Stimulated activated CD4-positive, alpha-beta T cell treated with anti-CD3 and anti-CD28 coated beads, Interleukin-15, amount 100 ng/mL, for 1 hour (primary cell): ENCODE measurements around the gene ATP10A.
A peak's percentile ranks its signal among the peaks of the same experiment; 100 is the strongest.

Experiments used
- DNase-seq, 2 donors: peaks; one replicate each; pipeline ENCODE4 v3.0.0-alpha.2; 2020; ENCODE audit warnings: low read depth in 1 of 2, low spot score in 1 of 2

ATP10A gene

DNA sequence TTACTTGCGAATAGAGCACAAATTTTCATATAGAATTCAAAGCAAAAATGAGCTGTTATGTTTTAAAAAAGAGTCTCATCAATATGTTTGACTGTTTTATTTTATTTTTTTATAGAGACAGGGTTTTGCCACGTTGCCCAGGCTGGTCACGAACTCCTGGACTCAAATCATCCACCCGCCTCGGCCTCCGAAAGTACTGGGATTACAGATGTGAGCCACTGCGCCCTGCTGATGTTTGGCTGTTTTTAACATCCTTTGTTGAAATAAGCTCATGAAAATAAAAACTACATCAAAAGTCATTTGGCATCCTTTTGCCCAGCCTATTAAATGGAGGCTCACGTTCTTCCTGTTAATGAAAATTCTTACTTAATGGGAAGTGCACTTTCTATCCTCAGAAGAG, 154.7 kb downstream of the ATP10A start:
- no peak for DNase-seq

DNA sequence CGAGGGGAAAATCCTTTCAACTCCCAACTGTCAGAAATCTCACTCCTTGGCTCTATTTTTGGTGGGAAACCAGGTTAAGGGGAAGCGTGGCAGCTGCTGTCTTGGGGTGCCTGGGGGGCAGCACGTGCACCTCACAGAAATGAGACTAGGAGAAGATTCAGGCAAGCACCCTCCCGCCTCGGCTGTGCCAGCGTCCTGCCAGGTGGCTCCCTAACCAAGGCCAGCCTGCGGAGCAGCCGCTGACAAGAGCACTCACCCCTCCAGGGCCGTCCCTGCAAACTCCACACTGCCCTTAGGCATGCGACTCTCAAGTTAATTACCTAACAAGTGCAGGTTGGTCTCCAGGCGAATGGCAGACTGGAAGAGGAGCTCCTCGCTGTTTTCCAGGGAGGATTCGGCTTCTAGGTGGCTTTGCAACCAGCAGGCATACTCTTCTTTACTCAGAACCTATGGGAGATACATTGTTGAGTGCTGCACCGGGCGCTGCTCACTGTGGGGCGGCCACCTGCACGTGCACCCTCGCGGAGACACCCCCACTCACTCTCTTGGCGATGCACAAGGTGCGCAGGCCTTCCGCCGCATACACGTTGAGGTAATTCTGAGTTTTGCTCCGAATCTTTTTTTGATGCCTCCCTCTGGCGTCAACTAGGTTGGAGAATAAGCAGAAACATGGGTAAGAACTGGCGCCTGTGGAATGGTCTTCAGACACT, 155.3 kb downstream of the ATP10A start:
- DNase-seq = no peak

DNA sequence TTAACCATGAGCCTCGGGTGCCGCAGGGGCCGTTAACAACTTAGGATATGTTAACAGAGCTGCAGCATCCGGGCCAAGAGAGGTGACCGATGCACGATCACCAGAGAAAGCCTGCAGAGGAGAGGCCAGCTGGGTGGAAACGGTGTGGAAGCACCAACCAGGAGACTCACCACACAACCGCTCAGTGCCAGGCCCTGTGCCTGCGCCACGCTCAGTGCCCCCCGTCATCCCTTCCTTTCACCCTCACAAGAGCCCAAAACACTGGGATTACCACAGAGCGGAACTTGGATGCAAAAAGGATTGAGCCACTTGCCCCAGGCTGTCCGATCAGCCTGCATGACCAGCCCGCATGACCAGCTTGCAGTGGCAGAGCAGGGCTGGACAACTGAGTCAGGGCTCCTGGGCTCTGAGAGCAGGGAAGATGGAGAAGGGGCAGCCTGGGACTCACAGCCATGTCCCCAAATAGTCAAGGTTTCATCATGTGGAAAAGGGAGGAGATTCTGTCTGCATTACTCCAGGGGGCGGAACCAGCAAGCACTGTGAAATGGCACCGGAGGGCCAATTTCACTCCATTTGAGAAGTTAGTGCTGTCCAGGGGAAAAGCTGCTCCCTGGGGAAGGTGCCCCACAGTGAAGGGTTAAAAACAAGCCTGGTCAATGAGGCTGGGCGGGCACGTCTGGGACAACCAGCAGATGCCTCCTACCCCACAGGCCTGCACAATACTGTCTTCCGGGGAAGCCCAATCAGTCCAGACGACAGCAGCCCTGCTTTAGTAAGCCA, 156.8 kb downstream of the ATP10A start:
- DNase-seq = no peak

DNA sequence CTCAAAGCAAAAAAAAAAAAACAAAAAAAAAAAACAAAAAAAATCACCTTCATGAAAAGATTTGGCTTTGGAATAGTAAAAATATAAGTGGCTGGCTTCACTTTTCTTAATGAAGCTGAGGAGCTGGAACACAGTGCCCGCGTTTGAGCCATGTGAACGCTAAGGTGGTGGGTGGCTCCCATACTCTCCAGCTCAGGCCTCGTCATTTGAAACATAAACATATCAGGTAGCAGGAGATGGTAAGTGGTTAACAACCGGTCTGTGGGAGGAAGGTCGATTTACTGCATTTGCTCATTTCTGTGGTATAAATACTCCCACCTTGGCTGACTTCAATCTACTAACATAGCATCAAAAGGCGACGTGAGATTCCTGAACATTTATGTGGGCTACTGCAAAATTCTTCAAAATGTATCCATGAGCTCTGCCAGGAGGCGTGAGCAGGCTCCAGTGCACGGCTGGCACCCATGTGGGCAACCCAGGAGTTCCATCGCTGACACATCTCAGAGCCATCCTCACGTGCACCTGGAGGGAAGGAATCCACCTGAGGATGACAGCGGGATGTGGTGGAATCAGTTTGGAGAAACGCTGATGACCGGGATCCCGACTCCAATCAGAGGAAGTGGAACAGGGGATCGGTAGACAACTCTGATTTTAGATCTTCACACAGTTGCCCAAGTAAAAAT, 157.6 kb downstream of the ATP10A start:
- no peak for DNase-seq

DNA sequence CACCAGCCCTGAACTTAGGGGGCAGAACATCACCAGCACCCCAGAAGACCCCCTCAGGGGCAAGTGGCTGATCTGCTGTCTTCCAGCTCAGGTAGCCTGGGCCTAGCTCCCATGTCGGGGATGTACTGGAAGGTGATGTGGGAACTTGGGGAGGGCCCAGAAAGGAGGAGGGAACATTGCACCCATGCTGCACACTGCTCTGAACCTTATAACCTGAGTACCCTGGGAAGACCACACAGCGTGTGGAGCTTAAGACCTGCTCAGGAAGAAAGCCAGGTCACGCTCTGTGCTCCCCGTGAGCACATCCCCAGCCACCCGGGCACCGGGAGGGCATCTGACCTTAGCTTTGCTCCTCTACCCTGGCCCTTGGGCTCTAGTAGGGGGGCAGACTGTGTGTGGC, 159.4 kb downstream of the ATP10A start:
- DNase-seq = no peak

DNA sequence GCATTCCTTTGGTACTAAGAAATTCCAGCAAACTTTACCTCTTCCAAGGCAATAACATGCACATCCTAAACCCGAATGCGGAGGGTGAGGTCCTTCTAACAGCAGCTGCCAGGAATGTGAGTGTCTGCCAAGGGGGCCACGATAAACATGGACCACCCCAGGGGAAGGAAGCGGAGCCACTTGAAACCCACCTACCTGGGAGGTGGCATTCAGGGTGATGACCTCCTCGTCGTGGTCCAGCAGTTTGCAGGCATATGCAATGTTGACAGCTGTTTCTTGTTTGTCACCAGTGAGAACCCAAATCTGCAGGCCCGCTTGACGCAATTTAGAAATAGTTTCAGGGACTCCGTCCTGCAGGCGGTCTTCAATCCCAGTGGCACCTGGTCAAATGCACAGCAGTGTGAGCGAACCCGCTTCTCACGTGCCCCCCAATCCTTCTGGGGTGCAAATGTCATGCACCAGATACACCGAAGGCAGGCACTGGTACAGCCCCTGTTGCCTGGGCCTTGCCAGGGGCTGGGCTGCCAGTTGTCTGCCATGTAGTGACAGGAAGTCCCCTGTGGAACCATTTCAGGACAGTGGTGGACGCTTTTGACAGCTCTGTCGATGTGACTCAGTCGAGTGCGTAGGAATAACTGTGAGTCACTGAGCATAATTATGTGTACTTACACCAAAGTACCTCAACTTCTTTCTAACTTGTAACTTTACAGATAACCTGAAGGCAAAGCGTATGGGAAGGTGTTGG, 161.2 kb downstream of the ATP10A start:
- no peak for DNase-seq

DNA sequence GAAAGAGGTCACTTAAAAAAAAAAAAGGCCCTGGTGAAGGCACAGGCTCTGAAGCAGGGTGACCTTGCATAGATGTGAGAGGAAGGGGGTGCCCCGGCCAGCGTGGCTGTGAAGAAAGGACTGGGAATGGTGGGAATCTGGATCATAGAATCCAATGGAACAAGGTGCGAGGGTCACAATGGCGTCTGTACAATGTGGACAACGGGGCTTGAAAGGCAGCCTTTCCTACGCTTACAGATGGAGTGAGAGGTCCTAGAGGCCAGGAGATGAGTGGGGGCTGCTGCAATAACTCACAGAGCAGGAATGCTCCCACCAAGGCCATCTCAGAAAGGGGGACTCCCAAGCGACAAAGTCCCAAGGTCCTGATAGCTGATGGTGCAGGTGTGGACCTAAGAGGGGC, 162.2 kb downstream of the ATP10A start:
- DNase-seq = no peak

DNA sequence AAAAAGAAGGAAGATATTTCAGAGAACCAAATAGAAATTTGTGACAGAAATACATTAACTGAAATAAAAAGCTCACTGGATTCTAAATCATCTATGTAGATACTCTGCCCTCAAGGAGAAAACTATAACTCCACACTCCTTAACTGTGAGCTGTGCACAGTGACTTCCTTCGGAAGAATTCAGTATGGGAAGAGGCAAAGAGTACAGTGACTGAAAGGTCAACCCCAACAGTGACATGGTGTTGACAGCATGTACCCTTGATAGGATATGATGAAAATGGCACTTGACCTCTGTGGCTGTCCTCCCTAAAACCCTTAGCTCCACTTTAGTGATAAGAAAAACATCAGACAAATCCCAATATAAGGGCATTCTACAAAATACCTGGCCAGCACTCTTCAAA, 165.5 kb downstream of the ATP10A start:
- DNase-seq = no peak

DNA sequence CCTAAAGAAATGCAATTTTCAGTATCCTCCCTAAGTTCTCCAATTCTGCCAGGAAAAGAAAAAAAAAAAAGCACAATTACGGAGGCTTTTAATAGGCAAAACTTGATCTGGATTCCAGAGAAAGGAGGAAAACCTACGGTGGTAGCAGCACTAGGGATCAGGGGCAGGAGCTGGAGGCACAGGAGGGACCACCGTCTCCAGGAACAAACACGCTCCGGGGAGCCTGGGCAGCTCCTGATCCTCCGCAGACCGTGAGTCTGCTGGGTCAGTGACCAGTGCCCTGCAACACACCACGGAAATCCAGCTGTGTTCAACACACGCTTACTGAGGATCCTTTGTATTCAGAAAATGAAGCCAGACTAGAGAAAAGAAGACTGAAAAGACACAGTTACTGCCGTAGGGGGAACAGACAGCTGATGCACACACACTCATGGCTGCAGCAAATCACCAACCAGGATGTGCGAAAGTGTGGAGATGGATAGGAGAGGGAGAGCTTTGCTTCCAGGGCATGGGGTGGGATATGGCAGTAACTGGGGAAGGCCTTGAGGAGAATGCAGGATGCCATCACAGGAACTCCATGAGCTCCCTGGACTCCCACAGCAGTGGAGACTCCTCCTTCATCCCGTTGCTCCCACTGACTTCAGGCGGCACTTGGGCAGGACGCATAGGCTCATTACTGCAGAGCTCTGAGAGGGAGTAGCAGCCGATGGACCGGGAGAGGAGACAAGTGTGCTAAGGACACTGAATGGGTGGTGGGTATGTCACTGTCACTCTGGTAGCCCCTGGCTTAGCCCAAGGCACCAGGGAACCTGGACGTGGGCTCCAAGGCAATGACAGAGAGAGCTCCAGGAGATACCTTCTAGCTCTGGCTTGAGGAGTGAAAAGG, 167.0 kb downstream of the ATP10A start:
- DNase-seq = no peak

DNA sequence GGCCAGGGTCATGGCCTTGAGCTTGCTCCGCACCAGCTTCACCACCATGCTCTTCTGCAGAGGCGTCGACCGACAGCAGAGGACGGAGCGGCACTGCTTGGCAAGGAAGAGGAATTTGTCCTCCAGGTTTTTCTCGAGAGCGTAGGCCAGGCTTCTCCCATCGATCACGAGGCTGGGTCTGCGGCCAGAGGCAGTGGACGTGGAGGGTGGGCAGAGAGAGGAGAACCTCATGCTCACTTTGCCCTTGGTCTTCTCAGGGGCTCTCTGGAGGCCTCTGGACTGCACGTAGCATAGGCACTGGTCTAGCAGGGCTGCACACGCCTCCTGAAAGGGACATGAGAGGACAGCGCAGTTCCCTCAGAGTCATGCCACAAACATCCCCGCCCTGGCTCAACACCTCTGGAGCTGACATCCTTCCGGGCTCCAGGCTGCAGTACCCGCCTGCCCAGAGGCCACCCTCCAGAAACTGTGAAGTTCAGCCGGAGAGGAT, 168.3 kb downstream of the ATP10A start:
- DNase-seq = no peak

DNA sequence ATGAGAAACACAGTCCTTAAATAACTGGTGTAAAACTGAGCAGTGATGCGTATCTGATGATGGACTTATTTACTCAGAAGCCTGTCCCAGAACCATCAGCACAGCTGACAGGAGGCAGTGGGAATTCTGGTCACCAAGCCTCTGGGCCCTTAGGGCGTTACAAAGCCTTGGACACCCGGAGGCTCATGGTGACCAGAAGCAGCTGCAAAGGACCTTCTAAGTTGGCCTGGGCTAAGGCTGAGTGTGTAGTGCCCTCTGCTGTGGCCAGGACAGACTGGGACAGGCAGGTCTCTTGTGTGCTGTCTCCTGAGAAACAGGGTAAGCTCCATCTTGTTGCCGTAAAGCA, 168.9 kb downstream of the ATP10A start:
- DNase-seq = no peak

DNA sequence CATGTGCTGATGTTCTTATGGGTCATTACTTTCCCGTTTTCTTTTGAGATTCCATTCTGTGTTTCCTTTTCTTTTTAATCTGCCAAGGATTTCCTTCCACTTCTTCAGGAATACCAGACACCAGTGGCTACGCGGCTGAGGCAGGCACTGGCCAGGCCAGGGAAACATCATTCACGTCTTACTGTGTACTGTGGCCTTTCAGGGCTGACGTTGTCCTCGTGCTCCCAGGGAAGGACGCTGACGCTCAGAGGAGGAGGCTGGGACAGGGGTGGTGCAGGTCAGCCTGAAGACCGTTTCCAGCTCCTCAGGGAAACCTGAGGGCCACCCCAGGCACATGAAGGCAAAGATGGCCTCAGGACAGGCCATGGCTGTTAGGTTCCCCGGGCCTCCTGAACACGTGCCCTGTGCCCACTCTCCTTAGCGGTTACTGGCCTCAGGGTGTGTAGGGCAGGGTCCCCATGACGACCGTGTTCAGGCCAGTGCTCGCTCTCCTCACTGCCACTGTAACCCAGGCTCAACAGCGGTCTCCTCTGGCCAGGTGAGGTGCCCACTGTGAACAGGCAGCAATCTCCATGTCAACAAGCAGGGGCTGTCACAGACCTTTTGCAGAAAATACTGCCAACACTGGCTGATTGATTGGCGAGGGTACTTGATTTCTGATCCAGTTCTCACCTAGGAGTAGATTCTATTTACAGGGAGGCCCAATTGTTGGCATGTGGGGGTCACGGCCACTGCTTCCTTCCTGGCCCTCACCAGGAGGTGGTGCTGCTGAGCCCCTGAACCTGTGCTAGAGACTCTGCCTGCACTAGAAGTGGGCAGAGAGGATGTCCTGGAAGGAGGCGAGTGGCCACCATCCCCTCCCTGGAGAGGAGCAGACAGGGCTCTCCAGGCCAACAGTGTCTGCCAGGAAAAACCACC, 169.5 kb downstream of the ATP10A start:
- peak in 1 of 2 donors; percentile 16 for DNase-seq

DNA sequence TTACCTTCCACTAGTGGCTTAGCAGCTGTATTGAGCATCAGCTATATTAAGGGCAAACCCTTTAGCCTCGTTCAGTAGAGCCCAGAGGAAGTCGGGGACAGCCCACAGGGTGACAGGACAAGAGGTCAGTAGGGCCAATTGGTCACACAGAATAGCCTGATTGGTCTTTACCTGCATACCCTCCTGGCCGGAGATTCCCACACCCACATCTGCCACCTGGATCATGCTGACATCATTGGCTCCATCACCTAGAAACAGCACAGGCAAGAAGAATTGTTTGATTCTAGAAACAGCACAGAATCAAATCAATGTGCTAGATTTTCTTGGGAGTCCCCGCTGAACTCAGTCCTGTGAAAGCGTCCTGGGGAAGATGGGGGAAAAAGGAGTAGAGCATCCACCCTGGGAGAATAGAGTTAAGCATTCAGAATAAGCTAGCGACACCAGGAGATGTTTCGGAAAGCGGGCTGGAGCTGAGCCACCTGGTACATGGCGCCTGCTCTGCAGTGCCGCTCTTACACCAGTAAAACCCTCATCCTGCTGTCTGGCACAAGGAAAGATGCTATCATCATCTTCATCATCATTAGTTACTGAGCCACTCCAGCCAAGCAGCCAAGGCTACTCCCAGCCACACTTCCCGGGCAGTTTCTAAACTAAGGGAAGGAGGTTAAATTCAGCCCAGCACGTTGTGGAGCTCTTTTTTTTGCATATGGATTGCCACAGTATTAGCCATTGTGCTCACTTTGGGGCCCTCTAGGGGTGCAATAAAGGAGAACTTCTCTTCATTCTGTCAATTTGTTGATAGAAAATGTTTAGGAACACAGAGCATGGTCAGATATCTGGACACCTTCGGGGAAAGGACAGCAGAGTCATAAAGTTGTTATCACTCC, 171.3 kb downstream of the ATP10A start:
- DNase-seq = no peak

DNA sequence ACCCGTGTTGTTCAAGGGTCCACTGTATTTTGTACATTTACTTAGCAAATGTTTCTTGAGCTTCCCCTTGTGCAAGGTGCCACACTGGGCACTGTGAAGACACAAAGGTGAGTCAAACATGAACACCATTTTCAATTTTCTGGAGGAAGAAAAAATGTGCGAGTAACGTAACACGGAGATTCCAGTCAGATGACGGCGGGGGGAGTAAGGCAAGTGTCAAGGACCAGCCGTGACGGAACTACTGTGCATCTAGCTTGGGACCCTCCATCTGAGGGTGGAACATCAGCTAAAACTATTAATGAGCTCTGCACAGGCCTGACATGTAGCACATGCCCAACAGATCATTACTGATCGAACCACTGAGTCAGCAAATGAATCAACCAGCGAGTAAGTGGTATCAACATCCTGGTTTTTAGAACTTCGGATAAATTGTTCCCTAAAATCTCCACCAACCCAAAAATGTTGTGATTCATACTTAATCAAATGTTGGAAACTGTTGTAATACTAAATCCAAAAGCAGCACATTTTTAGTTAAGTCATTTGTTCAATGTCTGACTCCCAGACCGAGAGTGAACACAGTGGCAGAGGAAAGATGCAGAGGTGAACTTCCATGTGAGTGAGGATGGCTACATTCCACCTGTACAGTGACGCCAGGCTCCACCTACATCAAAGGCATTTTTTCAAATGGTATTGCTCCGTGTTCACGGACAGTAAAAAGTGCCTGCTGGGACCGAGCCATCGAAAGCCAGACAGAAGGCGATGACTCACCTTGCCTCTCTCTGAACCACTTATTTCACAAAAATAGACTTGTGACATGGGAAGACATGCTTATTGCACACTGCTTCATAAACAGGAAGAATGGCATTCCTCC, 172.2 kb downstream of the ATP10A start:
- no peak for DNase-seq

DNA sequence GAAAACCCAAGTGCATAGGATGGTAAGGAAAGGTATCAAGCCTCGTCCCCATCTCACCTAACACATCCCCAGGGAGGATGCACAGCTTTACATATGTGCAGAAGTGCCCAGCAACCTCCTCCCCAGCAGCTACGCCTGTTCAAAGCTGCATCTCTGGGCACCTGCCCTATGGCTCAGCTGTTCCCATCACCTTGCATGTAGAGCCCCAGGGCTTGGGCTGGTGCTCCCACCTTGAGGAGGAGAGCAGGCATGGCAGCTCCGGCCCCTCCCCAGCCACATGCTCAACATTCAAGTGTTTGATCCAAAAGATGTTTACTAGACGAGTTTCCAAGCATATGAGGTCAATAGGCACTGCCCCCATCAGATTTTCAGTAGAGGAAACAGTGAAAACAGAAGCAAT, 173.5 kb downstream of the ATP10A start:
- DNase-seq = no peak

DNA sequence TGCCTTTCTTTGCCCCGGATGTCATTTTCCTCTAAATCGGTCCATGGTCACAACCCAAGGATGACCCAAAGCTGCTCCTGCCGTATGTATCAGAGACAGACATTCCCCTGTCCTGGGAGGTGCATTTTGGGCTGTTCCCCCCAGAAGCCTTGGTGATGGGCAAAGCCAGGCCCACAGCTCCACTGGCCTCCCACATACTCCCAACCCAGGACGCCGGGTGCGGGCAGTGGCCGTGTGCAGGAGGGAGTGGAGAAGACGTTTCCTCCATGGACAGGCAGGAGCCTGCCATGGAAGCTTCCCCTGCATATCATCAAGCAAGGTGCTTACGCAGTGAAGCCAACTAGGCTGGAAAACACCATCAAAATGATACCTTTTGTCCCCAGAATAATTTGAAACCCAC, 175.0 kb downstream of the ATP10A start:
- no peak for DNase-seq

DNA sequence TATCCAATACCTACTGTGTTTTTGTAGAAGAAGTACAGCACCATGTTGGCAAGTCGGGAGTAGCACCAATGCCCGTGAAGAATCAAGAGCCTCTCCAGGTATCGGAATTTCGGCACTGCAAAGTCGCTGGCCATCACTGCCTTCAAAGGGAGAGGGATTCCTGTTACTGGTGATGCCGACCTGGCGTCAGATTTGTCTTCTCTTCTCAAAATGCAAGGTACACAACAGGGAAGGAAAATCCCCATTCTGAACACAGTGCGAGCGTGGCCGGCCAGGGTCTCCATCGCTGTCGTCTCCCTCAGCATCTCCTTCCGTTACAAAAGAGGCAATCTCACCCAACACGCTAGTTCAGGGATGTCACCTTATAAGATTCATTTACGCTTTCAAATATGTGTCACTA, 175.4 kb downstream of the ATP10A start:
- DNase-seq = no peak
